ENCODE data around the gene ALDH3A2.
"Not testable (repeated sequence)": the region's sequence is repeated elsewhere in the genome, so short reads cannot be mapped to it uniquely, and the experiment has no call there.

ALDH3A2 gene

DNA sequence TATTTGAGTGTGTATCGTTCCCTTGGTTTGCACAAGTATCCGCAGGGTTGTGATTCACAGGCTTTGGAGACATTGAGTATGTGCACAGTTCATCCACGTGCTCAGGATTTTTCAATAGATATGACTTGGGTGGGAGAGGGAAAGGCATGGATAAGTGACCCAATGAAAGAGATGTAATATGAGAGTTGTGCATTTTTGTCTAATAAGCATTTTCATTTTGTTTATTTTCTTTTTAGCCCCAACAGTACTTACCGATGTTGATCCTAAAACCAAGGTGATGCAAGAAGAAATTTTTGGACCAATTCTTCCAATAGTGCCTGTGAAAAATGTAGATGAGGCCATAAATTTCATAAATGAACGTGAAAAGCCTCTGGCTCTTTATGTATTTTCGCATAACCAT, 14.5 kb downstream of the ALDH3A2 start:
- no peak overlapping the region for H3K4me3 ChIP-seq (ENCODE audit: low read depth, low read length)
- TF ChIP-seq, protein P1, sequence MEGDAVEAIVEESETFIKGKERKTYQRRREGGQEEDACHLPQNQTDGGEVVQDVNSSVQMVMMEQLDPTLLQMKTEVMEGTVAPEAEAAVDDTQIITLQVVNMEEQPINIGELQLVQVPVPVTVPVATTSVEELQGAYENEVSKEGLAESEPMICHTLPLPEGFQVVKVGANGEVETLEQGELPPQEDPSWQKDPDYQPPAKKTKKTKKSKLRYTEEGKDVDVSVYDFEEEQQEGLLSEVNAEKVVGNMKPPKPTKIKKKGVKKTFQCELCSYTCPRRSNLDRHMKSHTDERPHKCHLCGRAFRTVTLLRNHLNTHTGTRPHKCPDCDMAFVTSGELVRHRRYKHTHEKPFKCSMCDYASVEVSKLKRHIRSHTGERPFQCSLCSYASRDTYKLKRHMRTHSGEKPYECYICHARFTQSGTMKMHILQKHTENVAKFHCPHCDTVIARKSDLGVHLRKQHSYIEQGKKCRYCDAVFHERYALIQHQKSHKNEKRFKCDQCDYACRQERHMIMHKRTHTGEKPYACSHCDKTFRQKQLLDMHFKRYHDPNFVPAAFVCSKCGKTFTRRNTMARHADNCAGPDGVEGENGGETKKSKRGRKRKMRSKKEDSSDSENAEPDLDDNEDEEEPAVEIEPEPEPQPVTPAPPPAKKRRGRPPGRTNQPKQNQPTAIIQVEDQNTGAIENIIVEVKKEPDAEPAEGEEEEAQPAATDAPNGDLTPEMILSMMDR (IDR thresholded peaks at IDR 0.05; ENCODE audit: low read depth, low read length, missing control alignments): no peak
- DNase-seq (ENCODE audit: low read depth): no peak
- in situ Hi-C loops (cut with HindIII; ENCODE audit: low sequenced_read_pairs): no loop called here

DNA sequence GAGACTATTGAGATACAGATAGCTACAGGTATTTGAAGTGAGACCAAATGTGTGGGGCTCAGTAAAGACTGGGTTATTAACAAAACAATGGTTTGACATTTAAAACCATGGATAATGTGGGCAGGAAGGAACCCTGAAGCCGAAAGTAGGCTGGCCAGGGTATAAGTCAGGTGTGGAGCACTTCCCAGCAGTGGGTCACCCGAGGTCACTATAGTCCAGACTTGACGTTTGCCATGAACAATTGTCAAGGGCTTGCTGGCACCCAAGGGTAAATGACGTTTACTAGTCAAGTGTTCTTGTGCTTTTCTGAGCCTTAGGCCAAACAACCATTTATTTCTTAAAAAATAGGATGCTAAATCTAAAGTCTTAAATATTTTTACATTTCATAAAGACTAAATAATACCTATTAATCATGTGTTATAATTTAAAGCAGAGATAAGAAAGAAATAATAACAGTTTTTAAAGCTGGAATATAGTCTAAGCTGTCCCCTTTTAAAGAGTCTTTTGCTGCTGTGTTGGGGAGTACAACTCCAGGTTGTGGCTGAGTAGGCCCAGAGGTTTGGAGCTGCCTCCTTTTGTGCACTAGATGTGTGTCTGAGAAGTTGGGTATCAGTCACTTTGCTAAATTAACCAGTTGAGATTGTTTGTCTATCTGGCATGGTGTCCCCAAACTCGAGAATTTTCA, 15.7 kb downstream of the ALDH3A2 start:
- no peak for DNase-seq (ENCODE audit: low read depth)
- H3K4me3 ChIP-seq (ENCODE audit: low read depth, low read length): no peak overlapping the region
- in situ Hi-C loops (cut with HindIII; ENCODE audit: low sequenced_read_pairs): no loop called here
- TF ChIP-seq, protein P1 (IDR thresholded peaks at IDR 0.05; ENCODE audit: low read depth, low read length, missing control alignments): no peak

DNA sequence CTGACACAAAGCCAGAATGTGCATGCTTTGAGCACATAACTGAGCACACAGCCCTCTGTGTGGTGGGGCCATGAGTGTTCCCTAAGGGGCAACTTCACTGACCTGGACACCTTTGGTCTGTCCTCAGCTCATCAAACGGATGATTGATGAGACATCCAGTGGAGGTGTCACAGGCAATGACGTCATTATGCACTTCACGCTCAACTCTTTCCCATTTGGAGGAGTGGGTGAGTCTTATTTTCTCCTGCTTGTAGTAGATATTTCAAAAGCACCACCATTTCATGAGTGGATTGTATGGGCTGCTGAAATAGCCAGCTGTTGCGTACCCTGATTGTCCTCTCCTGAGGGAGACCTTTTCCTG, 16.2 kb downstream of the ALDH3A2 start:
- in situ Hi-C loops (cut with HindIII; ENCODE audit: low sequenced_read_pairs): no loop called here
- TF ChIP-seq, protein P1 (IDR thresholded peaks at IDR 0.05; ENCODE audit: low read depth, low read length, missing control alignments): no peak
- no peak overlapping the region for H3K4me3 ChIP-seq (ENCODE audit: low read depth, low read length)
- DNase-seq (ENCODE audit: low read depth): no peak

DNA sequence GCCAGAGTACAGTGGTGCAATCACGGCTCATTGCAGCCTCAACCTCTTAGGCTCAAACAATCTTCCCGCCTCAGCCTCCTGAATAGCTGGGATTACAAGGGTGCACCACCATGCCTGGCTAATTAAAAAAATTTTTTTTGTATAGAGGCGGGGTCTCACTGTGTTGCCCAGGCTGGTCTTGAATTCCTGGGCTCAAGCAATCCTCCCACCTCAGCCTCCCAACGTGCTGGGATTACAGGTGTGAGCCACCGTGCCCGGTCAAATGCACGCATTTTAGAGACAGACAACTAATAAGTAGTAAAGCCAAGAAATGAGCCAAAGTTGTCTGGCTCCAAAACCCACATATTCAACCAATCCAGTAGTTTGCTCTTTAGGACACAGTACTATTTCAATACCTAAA, 21.1 kb downstream of the ALDH3A2 start:
- in situ Hi-C loops (cut with HindIII; ENCODE audit: low sequenced_read_pairs); H3K4me3 ChIP-seq (ENCODE audit: low read depth, low read length); DNase-seq (ENCODE audit: low read depth): not testable (repeated sequence)

DNA sequence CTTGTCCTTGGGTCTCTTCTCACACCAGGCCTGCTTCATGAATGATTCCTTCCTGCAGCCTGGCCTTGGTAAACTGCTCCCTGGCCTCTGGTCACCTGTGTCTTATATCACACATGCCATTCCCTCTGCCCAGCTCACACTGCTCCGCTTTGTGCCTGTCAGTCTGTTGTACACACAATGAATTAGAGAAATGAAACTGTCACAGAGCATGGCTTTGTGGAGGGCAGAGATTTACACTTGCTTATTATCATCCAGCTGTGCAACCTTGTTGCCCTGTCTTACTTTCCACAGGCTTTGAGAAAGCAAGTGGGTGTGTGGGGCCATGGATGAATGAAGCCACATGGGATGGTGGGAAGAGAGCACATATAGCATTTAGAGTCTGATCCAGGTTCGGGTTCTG, 22.4 kb downstream of the ALDH3A2 start:
- no peak overlapping the region for H3K4me3 ChIP-seq (ENCODE audit: low read depth, low read length)
- TF ChIP-seq, protein P1 (IDR thresholded peaks at IDR 0.05; ENCODE audit: low read depth, low read length, missing control alignments): no peak
- in situ Hi-C loops (cut with HindIII; ENCODE audit: low sequenced_read_pairs): no loop called here
- no peak for DNase-seq (ENCODE audit: low read depth)

DNA sequence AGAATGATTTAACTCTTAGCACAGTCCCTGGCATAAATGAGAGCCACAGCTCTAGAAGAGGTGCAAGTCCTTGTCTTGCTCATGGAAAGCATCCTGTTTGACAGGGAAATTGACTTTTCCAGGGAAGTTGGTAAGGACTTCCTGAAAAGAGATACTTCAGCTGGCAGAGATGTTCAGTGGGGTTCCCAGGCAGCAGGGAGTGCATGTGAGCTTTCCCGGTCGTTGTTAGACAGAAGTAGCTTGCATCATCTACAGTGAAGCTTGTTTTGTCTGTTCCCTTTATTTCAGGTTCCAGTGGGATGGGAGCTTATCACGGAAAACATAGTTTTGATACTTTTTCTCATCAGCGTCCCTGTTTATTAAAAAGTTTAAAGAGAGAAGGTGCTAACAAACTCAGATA, 22.9 kb downstream of the ALDH3A2 start:
- TF ChIP-seq, protein P1 (IDR thresholded peaks at IDR 0.05; ENCODE audit: low read depth, low read length, missing control alignments): no peak
- no peak overlapping the region for H3K4me3 ChIP-seq (ENCODE audit: low read depth, low read length)
- in situ Hi-C loops (cut with HindIII; ENCODE audit: low sequenced_read_pairs): no loop called here
- no peak for DNase-seq (ENCODE audit: low read depth)

DNA sequence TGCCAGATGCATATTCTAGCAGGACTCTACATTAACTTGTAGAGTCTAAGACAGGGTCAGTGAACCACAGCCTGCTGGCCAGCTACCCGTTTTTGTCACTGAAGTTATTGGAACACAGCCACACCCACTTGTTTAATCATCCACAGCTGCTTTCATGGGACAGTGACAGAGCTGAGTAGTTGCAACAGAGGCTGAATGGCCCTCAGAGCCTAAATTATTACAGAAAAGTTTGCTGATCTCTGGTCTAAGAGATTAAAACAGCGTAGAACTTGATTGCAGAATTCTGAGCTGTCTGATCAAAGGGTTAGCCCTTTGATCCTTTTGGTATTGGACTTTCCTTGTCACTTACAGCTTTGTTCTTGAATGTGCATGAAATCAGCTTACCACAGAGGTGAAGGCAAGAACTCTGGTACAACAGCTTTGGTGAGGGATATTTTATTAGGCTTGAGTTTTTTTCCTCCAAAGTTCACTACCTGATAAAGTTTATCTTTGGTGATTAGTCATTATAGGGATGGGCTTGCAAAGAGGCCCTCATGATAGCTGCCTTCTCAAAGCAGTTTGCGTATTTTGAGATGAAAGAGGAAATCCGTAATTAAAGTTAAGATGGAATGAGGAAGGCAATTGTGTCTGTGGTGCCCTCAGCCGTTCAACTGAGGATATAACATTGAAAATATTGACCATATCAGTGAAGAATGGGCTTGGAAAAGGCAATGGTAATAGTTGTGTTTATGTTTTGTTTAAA, 23.6 kb downstream of the ALDH3A2 start:
- H3K4me3 ChIP-seq (ENCODE audit: low read depth, low read length): no peak overlapping the region
- in situ Hi-C loops (cut with HindIII; ENCODE audit: low sequenced_read_pairs): no loop called here
- DNase-seq (ENCODE audit: low read depth): no peak
- TF ChIP-seq, protein P1 (IDR thresholded peaks at IDR 0.05; ENCODE audit: low read depth, low read length, missing control alignments): no peak
